GM20000 (cell line): ENCODE measurements around the gene CRIP3.

Source experiments
- DNase-seq: peaks from one replicate; pipeline ENCODE4 v3.0.0; 2012; ENCODE audit warnings: low spot score
- TF ChIP-seq, protein P1 (sequence below): IDR thresholded peaks from 2 replicates; pipeline ENCODE4 v1.5.1; 2012; ENCODE audit warnings: mild to moderate bottlenecking, control low read depth; ENCODE audit errors: extremely low read depth, missing control alignments

Gene CRIP3

DNA sequence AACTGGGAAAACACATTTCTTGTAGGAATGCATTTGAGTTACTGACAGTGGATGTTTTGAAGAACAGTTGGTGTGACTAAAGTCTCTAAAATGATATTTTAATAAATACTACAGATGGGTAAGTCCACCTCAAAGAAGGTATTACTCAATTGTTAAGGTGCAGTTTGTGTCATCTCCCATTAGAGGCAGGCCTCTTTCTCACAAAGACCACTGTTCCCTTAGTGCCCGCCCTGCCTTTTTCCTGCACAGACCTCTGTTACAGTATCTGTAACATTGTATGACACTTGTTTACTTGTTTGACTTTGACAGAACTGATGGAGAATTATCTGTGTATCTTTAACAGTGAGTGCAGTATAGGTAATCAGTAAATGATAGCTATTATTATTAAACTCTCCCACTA is 5.2 kb upstream of the CRIP3 start:
- TF ChIP-seq, protein P1, sequence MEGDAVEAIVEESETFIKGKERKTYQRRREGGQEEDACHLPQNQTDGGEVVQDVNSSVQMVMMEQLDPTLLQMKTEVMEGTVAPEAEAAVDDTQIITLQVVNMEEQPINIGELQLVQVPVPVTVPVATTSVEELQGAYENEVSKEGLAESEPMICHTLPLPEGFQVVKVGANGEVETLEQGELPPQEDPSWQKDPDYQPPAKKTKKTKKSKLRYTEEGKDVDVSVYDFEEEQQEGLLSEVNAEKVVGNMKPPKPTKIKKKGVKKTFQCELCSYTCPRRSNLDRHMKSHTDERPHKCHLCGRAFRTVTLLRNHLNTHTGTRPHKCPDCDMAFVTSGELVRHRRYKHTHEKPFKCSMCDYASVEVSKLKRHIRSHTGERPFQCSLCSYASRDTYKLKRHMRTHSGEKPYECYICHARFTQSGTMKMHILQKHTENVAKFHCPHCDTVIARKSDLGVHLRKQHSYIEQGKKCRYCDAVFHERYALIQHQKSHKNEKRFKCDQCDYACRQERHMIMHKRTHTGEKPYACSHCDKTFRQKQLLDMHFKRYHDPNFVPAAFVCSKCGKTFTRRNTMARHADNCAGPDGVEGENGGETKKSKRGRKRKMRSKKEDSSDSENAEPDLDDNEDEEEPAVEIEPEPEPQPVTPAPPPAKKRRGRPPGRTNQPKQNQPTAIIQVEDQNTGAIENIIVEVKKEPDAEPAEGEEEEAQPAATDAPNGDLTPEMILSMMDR, result no peak
- no peak for DNase-seq

- DNase-seq, result no peak
- TF ChIP-seq, protein P1, result no peak
Observed at GRCh38 chr6:43311666-43312065, 3.0 kb upstream of the CRIP3 start.

GRCh38 chr6:43310624-43311023 is 2.0 kb upstream of the CRIP3 start:
- no peak for DNase-seq
- TF ChIP-seq, protein P1, result no peak

- TF ChIP-seq, protein P1, result no peak
- no peak for DNase-seq
Observed at GRCh38 chr6:43310134-43310533, 1.5 kb upstream of the CRIP3 start.

GRCh38 chr6:43308990-43309477 is 408 bp upstream of the CRIP3 start:
- no peak for DNase-seq
- TF ChIP-seq, protein P1, result no peak

DNA sequence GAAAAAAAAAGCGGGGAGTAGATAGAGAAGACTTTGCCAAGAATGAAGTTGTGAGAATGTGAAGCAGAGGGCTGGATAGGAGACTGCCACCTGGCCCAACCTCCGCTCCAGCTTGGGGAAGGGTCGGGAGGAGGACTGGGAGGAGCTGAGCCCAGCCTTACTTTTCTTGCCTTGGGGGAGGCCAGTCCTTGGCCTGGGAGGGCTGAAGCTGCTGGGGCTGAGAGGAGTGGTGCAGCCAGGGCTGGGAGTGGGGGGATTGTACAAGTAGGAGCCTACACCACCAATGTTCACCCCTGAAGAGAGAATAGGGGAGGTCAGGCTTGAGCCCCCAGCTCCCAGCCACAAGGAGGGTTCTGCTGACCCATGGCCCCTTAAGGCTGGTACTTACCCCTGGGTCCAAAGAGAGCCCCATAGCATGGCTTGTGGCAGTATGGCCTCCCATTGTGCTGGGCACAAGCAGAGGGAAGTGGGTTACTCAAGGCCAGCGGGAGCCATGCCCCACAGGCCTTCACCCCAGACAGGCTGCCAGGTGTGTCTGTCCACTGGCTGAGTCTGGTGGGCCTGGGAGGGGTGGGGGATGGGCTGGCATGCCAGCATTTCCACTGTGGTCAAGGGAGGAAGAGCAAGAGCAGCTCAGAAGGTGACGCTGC is 1.1 kb downstream of the CRIP3 start:
- TF ChIP-seq, protein P1, result no peak
- no peak for DNase-seq

- TF ChIP-seq, protein P1, result no peak
Observed at GRCh38 chr6:43306086-43306485, 2.5 kb downstream of the CRIP3 start.

More at GRCh38 chr6:43306086-43306485, 2.5 kb downstream of the CRIP3 start:
- DNase-seq, result no peak
